Left renal pelvis (tissue), 4 donors: ENCODE data around the gene OR8B8. TPM values are rescaled to one million over a fixed set of nuclear protein-coding genes. Genes with fewer than 3 reads are reported as not detected.
"Not testable (repeated sequence)": the region's sequence is repeated elsewhere in the genome, so short reads cannot be mapped to it uniquely, and the experiment has no call there.

Experiments
- DNase-seq, 4 donors: peaks; one replicate each; pipeline ENCODE4 v3.0.0-alpha.2; 2013; ENCODE audit warnings: low read depth in 4 of 4, low spot score in 3 of 4
- polyA plus RNA-seq, 4 donors: library from polyadenylated mRNA; unstranded; fragments of 120-200 nt; gene quantifications; one replicate each; pipeline ENCODE4 v1.2.1, GENCODE V29; 2013; ENCODE audit not compliant: insufficient read length in 4 of 4

The OR8B8 gene
- polyA plus RNA-seq, 4 donors, result not detected

DNA sequence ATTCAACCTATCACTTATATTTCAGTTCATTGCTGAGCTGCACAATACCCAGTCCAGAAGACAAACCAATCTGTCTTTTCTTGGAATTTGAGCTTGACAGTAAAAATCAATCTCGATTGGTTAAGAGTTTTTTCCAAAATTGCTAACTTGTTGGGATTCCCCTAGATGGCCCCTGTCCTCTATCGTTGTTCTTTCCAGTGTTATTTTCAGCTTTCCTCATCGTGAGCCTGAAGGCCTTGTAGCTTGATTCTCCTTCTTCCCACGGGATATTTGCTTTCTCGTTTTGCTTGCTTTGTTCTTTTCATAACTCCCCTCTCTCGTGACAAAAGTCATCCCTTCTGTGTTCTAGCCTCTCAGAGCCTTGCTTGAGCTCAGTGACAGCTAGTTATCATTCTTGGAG, 3.1 kb downstream of the OR8B8 start:
- no peak for DNase-seq

DNA sequence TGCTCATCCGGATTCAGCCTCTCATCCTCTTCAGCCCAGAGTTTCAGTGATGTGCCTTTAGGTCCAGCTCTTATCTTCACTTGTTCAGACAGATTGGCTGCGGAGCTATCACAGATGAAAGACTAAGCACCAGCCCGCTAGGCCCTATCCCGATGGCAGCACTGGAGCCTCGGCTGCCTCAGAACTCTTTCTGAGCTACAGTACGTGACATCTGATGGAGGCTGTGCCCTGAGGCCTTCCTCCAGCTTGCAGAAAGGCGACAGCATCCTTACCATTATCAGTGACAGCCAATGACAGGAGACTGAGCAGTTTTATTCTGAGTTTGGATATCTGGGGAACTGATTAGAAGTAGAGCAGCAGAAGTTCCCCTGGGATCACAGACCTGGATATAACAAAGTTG, 4.0 kb downstream of the OR8B8 start:
- no peak for DNase-seq

DNA sequence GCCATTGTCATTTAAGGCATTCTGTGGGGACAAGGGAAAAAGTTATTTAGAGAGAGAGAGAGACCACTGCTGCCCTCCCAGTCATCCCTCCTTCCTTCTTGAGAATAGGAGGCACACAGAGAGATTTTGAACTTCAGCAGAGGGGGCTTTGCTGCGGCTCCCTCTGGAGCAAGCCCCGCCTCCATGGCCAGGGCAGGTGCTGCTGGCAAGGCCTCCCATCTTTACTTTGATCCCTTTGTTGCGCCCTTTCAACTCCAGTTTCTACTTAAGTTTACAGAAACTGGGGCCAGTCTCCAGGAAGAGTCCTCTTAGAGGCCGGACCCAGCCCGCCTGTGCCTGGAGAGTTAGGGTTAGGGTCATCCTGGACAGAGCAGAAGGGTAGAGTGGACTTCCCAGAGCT, 4.4 kb downstream of the OR8B8 start:
- DNase-seq, result no peak

DNA sequence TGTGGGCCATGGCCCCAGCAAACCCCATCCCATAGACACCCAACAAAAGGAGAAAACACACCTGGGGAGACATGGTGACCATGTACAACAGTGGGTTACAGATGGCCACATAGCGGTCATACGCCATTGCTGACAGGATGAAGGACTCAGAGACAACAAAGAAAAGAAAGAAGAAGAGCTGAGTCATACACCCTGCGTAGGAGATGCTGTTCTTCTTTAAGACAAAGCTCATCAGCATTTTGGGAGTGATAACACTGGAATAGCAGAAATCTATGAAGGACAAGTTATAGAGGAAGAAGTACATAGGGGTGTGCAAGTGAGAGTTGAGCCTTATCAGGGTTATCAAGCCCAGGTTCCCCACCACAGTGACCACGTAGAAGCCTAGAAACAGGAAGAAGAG, 4.9 kb downstream of the OR8B8 start:
- no peak for DNase-seq

DNA sequence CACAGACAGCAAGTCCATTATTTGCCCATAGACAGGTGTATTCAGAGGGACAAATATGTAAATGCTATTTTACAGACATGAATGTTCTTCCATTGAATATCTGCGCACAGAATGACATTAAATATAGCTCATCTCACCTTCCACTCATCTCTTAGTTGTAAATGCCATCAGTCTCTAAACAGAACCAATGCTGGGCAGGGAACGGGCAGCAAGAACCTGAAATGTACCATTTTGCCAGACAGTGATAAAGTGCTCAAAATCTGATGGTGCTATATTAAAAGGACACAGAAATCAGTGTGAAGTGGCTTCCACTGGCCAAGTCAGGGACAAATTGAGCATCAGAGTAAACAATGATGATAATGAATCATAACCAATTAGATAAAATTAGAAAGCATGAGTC, 10.8 kb downstream of the OR8B8 start:
- DNase-seq, result no peak

DNA sequence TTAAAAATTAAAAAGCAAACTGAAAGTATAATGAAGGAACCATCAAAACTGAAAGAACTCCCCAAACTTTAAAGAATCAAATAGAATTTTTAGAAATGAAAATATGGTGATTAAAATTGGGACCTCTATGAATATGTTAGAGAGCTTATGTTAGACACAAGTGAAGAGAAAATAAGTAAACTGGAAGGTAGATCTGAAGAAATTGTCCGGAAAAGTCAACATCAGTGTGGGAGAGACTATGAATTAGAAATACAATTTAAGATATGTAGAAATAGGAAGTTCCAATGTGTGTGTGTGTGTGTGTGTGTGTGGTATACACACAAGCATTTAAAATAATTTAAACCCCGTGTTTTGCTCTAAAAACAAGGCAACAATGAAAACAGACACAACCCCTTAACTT, 15.9 kb downstream of the OR8B8 start:
- DNase-seq, result no peak

DNA sequence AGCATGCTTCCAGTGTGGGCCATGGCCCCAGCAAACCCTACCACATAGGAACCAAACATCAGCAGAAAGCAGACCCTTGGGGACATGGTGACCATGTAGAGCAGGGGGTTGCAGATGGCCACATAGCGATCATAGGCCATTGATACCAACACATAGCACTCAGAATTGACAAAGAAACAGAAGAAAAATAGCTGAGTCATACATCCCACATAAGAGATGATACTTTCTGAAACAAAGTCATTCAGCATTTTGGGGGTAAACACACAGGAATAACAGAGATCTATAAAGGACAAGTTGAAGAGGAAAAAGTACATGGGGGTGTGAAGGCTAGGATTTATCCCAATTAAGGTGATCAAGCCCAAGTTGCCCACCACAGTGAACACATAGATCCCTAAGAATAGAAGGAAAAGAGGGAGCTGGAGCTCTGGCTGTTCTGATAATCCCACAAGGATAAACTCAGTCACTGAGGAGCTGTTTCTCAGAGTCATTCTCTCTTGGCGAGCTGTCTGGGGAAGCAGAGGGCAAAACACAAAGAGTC, 21.0 kb downstream of the OR8B8 start, which contains the start of gene OR8B4:
OR8B4 (minus strand) TSS at position 488 of the 538 bp plus-strand sequence; CDS start at position 488, 0 bp downstream.
- no peak for DNase-seq

DNA sequence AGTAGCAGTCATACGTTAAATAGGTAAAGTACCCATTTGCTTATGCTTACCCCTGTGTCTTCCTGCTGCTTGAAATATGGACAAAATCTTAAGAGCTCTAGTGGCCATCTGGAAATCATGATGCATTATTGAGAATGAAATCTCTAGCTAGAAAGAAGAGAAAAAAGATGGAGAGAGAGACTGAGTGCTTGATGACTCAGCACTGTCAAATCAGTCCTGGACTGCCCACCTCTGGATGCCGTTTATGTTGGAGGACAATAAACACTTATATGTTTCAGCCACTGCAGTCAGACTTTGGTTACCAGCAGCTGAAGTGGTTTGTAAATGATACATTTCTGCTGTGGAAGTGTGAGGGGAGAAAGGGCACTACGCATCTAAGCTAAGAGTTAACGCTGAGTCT, 24.5 kb downstream of the OR8B8 start:
- no peak for DNase-seq

DNA sequence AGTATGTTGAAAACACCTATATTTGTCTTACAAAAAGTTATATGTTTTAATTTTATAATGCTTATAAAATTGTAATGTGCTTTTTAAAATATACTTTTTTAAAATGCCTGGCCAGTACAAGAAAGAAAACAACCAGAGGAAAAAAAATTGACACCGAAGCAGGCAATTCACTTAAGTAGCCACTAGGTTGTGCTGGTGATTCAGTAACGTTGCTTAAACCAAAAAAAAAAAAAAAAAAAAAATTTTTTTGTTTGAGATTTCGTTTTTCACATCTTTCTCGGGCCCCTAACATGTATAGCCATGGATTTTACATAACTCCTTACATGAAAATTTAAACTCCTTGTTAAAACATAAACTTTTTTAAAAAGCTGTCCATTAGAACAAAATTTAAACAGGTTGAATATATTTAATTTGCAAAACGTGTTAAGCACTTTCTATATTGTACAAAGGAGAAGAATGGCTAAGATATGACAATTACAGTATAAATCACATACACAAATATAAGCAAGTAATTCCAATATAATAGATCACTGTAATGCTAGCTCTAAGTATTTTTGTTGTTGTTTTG, 30.1 kb downstream of the OR8B8 start:
- peak in 1 of 4 donors; percentile 3 for DNase-seq

DNA sequence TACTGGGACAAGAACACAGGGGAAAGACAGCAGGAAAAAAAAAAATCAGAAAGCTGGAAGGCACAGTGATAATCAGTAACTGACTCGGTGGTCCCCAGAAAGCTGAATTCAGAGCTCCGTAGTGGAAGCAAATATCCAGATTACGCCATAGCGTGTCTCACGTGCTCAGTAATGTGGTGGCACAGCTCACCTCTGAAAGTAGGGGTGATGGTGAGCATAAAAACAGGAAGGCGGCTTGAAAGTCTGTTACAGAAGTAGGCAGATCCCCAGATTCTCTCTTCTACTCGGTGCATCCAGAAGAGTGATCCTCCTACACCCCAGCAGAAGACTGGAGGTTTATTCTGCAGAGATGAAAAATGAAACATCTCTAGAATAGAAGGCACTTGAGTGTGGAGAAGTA, 35.6 kb downstream of the OR8B8 start:
- DNase-seq, result no peak

DNA sequence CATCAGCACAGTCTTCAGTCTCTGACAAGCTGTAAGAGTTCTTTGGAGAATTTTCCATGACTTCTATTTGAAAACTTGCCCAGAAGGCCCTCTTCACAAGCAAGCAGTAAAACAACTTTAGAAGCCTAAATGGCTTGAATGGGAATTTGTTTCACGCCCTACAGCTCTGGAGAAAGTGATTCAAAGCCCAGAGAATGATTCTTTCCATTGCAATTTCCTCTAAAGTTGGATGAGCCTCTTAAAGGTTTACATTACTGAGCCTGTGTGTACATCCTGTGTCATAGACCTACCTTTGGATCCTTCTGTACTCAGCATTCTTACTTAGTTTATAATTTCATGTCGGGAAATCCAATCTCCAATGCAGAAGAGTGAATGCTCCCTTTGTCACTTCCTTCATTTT, 39.9 kb downstream of the OR8B8 start:
- DNase-seq, result no peak

DNA sequence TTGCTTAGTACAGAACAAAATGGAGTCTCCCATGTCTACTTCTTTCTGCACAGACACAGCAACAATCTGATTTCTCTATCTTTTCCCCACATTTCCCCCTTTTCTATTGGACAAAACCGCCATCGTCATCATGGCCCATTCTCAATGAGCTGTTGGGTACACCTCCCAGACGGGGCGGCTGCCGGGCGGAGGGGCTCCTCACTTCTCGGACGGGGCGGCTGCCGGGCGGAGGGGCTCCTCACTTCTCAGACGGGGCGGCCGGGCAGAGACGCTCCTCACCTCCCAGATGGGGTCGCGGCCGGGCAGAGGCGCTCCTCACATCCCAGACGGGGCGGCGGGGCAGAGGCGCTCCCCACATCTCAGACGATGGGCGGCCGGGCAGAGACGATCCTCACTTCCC, 42.3 kb downstream of the OR8B8 start:
- not testable (repeated sequence) for DNase-seq

DNA sequence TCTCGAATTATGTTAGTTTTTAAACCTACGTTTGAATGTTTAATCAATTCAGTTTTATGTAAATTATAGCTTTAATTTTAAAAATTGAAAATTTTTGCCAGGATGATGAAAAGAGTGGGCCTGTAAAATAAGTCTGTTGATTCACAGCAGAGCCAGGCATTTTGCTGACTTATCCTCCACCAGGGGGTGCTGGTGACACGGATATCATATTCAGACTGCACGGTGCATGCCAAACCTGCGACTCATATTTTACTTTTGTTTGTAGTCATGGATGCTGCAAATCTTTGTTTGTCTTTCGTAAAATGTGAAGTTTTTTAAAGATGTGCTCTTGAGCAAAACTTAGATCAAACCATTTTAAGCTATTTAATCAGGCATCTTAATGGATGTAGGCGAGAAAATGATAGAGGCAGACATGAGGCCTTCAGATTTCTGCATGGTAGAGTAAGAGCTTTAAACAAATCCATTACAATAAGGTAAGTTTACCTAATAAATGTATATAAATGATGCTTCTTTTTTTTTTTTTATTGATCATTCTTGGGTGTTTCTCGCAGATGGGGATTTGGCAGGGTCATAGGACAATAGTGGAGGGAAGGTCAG, 43.1 kb downstream of the OR8B8 start:
- peak in 2 of 4 donors; percentile 9 to 22 for DNase-seq

DNA sequence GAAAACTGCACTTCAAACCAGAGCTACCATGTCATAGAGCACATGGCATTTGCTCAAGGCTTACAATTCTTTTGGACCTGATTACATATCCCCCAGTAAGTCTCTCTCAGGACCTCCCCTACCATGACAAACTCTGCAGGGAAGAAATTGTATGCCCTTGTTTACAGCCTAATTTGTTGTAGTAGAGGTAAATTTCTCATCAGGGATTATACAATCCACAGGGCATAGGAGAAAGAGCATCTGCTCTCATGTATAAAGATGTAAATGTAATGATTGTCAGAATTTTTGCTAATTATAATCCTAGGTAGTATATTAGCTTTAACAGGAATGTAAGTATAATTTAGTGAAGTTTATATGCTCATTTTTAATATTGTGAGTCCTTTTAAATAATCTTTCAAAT, 46.6 kb downstream of the OR8B8 start, which contains the start of gene OR8B3:
OR8B3 (minus strand) TSS at position 101 of the 400 bp plus-strand sequence. CDS start 1,673 bp downstream, outside the sequence.
- no peak for DNase-seq

DNA sequence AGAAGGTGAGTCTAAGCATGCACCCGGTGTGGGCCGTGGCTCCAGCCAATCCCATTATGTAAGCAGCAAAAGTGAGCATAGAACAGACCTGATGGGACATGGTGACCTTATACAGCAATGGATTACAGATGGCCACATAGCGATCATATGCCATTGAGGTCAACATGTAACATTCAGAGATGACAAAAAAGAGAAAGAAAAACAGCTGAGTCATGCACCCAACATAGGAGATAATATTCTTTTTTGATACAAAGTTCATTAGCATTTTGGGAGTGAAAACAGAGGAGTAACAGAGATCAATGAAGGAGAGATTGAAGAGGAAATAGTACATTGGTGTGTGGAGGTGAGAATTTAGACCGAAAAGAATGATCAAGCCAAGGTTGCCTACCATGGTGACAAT, 48.6 kb downstream of the OR8B8 start:
- not testable (repeated sequence) for DNase-seq

DNA sequence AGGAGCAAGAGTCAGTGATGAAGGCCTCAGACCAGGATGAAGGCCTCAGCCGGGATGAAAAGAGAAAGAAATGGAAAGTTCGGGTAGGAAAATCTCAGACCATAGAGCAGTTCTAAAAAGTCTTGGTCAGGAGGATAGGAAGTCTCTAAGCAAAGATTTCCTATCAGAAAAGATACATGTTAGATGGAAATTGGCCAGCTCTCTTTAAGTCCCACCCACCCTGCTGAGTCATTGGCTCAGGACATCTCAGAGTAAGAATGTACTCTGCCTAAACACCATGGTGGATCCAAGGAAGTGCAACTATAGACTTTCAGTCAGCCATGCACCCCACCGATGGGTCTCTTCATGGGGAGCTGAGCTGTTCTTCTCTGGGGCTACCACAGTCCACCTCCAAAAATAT, 51.1 kb downstream of the OR8B8 start:
- DNase-seq, result no peak

Other genes with a start within 250 kb of the OR8B8 start
- gene OR8G1, start 204.6 kb downstream of the OR8B8 start, polyA plus RNA-seq, result not detected
- not detected for gene OR8G5, start 189.3 kb downstream of the OR8B8 start, polyA plus RNA-seq
- gene OR8D1, start 131.7 kb downstream of the OR8B8 start, polyA plus RNA-seq, result not detected
- not detected for gene OR8D2, start 125.5 kb downstream of the OR8B8 start, polyA plus RNA-seq
- not detected for gene OR8B2, start 61.2 kb downstream of the OR8B8 start, polyA plus RNA-seq
- not detected for gene OR8B3, start 46.7 kb downstream of the OR8B8 start, polyA plus RNA-seq
- gene OR8B4, start 20.8 kb downstream of the OR8B8 start, polyA plus RNA-seq, result not detected
- gene OR8B12, start 98.0 kb upstream of the OR8B8 start, polyA plus RNA-seq, result not detected
- gene OR8A1, start 124.3 kb upstream of the OR8B8 start, polyA plus RNA-seq, result not detected
- not detected for gene PANX3, start 165.7 kb upstream of the OR8B8 start, polyA plus RNA-seq
- 10 to 100 TPM; 24.9 to 41.4 (median 28.7) TPM for gene TBRG1, start 177.2 kb upstream of the OR8B8 start, polyA plus RNA-seq
- gene SIAE, start 228.0 kb upstream of the OR8B8 start, polyA plus RNA-seq, result 10 to 100 TPM in 3 of 4 donors, 1 to 10 TPM in 1; 6.0 to 32.9 (median 31.4) TPM
- 10 to 100 TPM in 3 of 4 donors, 1 to 10 TPM in 1; 5.0 to 24.4 (median 19.2) TPM for gene SPA17, start 228.2 kb upstream of the OR8B8 start, polyA plus RNA-seq